ENCODE measurements around the gene IFRD2. TPM values are rescaled to one million over a fixed set of nuclear protein-coding genes. Genes with fewer than 3 reads are reported as not detected.
A peak's percentile ranks its signal among the peaks of the same experiment; 100 is the strongest.

The IFRD2 gene
- total and polyA plus RNA-seq, 9 of the 15 experiments (the other 6 are each of a cell fraction or from before 2014, with no cell fraction given) = 30.5 to 115 (median 52.8) TPM

- no peak for TF ChIP-seq HMGXB4 (CRISPR knock-in tag; IDR thresholded peaks at IDR 0.05)
- 0 out of 2 replicates have a peak, but pooled peaks have one; percentile 39 for TF ChIP-seq ZC3H11A (IDR thresholded peaks at IDR 0.05; ENCODE audit: low read depth, low read length)
- TF ChIP-seq THAP12 (CRISPR knock-in tag; IDR thresholded peaks at IDR 0.05) = no peak
- TF ChIP-seq JUNB (CRISPR knock-in tag; conservative IDR thresholded peaks at IDR 0.05) = no peak
- no peak for TF ChIP-seq RHOXF2B (CRISPR knock-in tag; conservative IDR thresholded peaks at IDR 0.05)
- peak; percentile 72 for TF ChIP-seq ZFX (CRISPR knock-in tag; IDR thresholded peaks at IDR 0.05)
- no peak for TF ChIP-seq TAL1 (IDR thresholded peaks at IDR 0.05)
- TF ChIP-seq BHLHE40 (IDR thresholded peaks at IDR 0.05; ENCODE audit: low read length) = peak; percentile 54
- peak; percentile 98 for TF ChIP-seq ZNF766 (CRISPR knock-in tag; conservative IDR thresholded peaks at IDR 0.05)
- TF ChIP-seq NFIC (IDR thresholded peaks at IDR 0.05) = peak; percentile 66
- 0 out of 2 replicates have a peak, but pooled peaks have one; percentile 23 for TF ChIP-seq ZBTB40 (IDR thresholded peaks at IDR 0.05)
- no peak for TF ChIP-seq ZBTB40 (CRISPR knock-in tag; IDR thresholded peaks at IDR 0.05)
- peak; percentile 99 for TF ChIP-seq CREM (IDR thresholded peaks at IDR 0.05; ENCODE audit: low read depth)
- TF ChIP-seq ZNF830 (CRISPR knock-in tag; IDR thresholded peaks at IDR 0.05) = no peak
- no peak for TF ChIP-seq SNIP1 (IDR thresholded peaks at IDR 0.05; ENCODE audit: low read depth)
These were observed at the start of gene IFRD2 (continued) for GRCh38 chr3:50292159-50293078.
